ENCODE measurements around the gene DYNC2I2.

GRCh38 chr9:128587453-128587852, 69.2 kb downstream of the DYNC2I2 start:
- TF ChIP-seq CTCF (IDR thresholded peaks at IDR 0.05), result no peak
- TF ChIP-seq POLR2A (IDR thresholded peaks at IDR 0.05), result no peak

Data from lower leg skin (tissue), 3 donors.